GM12878 (cell line): ENCODE results near the gene ABCC4. TPM values are rescaled to one million over a fixed set of nuclear protein-coding genes. Genes with fewer than 3 reads are reported as not detected.

Experiments used
- ATAC-seq: fragments of 200-7000 bp; cut with Tn5 transposase; 3 replicates; pipeline ENCODE4 v1.9.1; 2020; ENCODE audit warnings: mild to moderate bottlenecking, moderate library complexity
- BruUV-seq: library from RNA; stranded (reverse); fragments of 400-500 nt; replicated peaks from 2 replicates; lab custom pipeline; 2021; lab: Mats Ljungman, UMichigan
- CTCF ChIA-PET: fragments of 300-600 bp; sonication (Branson Sonifier 250); formaldehyde crosslinking; extraction: SDS; loops from one replicate; lab custom pipeline; 2021; ENCODE audit warnings: inconsistent platforms; lab: Yijun Ruan, JAX
- POLR2A ChIA-PET: fragments of 350-600 bp; formaldehyde crosslinking; extraction: SDS; loops from one replicate; lab custom pipeline; 2021; ENCODE audit warnings: inconsistent platforms; lab: Charles Lee
- RAD21 ChIA-PET: fragments of 300-600 bp; sonication (Branson Sonifier 250); formaldehyde crosslinking; loops from one replicate; lab custom pipeline; 2023; ENCODE audit warnings: antibody characterized with exemption; ENCODE audit not compliant: unreplicated experiment; lab: Charles Lee
- SMC1A ChIA-PET: fragments of 300-600 bp; sonication (Branson Sonifier 250); formaldehyde crosslinking; loops from one replicate; lab custom pipeline; 2023; ENCODE audit not compliant: unreplicated experiment, uncharacterized antibody; lab: Charles Lee
- DNase-seq: peaks from one replicate; pipeline ENCODE4 v3.0.0-alpha.2; 2011; ENCODE audit warnings: low read depth, low spot score
- FAIRE-seq: peaks from 3 replicates; lab custom pipeline; 2011; peaks lifted over from hg19 to GRCh38; lab: Jason Lieb, UNC
- H2AFZ ChIP-seq: 2 replicates; pipeline ENCODE4 v1.6.0; 2011; ENCODE audit warnings: low read depth, low read length, control low read depth; ENCODE audit not compliant: control insufficient read depth
- H3K27ac ChIP-seq: 2 replicates; pipeline ENCODE4 v1.5.1; 2011; ENCODE audit warnings: control low read depth; ENCODE audit not compliant: control insufficient read depth, insufficient read depth
- H3K27me3 ChIP-seq, 2 experiments: replicated peaks in 1 of 2; 2 replicates each; pipeline versions ENCODE4 v1.6.0 to v1.6.1; 2011; ENCODE audit warnings: low read length in 1 of 2; ENCODE audit not compliant: control insufficient read depth in 2 of 2, insufficient read depth in 2 of 2
- H3K36me3 ChIP-seq, 2 experiments: 2 replicates each; pipeline ENCODE4 v1.5.1; 2011; ENCODE audit warnings: low read length in 1 of 2; ENCODE audit not compliant: control insufficient read depth in 2 of 2, insufficient read depth in 2 of 2
- H3K4me1 ChIP-seq: 2 replicates; pipeline ENCODE4 v1.6.1; 2011; ENCODE audit warnings: mild to moderate bottlenecking, low read length, moderate library complexity, mixed read lengths; ENCODE audit not compliant: control insufficient read depth, insufficient read depth
- H3K4me2 ChIP-seq: 2 replicates; pipeline ENCODE4 v1.6.0; 2011; ENCODE audit warnings: control low read depth; ENCODE audit not compliant: control insufficient read depth, insufficient read depth
- H3K4me3 ChIP-seq: fragments of 200-600 bp; sonication (generic); 2 replicates; pipeline ENCODE4 v1.5.1; 2016
- H3K79me2 ChIP-seq: 2 replicates; pipeline ENCODE4 v1.6.0; 2011; ENCODE audit warnings: low read length; ENCODE audit not compliant: control insufficient read depth, insufficient read depth
- H3K9ac ChIP-seq: 2 replicates; pipeline ENCODE4 v1.8.0; 2011; ENCODE audit warnings: low read length, control low read depth, mixed read lengths; ENCODE audit not compliant: control insufficient read depth, insufficient read depth
- H3K9me3 ChIP-seq: replicated peaks from 3 replicates; pipeline ENCODE4 v1.5.1; 2011; ENCODE audit warnings: mild to moderate bottlenecking, low read length; ENCODE audit not compliant: control insufficient read depth, insufficient read depth
- H4K20me1 ChIP-seq: 2 replicates; pipeline ENCODE4 v1.6.0; 2011; ENCODE audit not compliant: control insufficient read depth, insufficient read depth
- CBX5 ChIP-seq: sonication (generic); IDR thresholded peaks from 2 replicates; pipeline ENCODE4 v1.6.1; 2016; ENCODE audit warnings: low read depth, moderate library complexity, mild to moderate bottlenecking, inconsistent platforms
- MTA2 ChIP-seq: fragments of 450-650 bp; IDR thresholded peaks from 2 replicates; pipeline ENCODE4 v1.6.1; 2016; ENCODE audit warnings: low read depth, mild to moderate bottlenecking, moderate library complexity
- POLR2AphosphoS5 ChIP-seq: IDR thresholded peaks from 2 replicates; pipeline ENCODE4 v1.6.1; 2011; ENCODE audit warnings: mild to moderate bottlenecking, low read length, inconsistent platforms
- SMARCA5 ChIP-seq: fragments of 450-650 bp; IDR thresholded peaks from 2 replicates; pipeline ENCODE4 v1.6.1; 2017; ENCODE audit warnings: mild to moderate bottlenecking
- WGBS: methylation state at CpG from one replicate; pipeline ENCODE4 v1.1.6; 2016; ENCODE audit warnings: low lambda C conversion rate; ENCODE audit not compliant: insufficient replicate concordance, insufficient coverage; ENCODE audit errors: missing lambda C conversion rate; 5-methylcytosine and 5-hydroxymethylcytosine counted together
- in situ Hi-C: fragments of 300-500 bp; cut with MboI; formaldehyde crosslinking; loops from 9 replicates; pipeline ENCODE4 v1.14.3; 2018; ENCODE audit warnings: mixed read lengths
- intact Hi-C: fragments of 100-400 bp; cut with micrococcal nuclease; formaldehyde crosslinking; loops from one replicate; pipeline ENCODE4 v1.14.2; 2022; ENCODE audit not compliant: unreplicated experiment
- polyA plus RNA-seq, 11 experiments: library from polyadenylated mRNA; depleted of rRNA in 4 of 11; unstranded in 6 of 11; stranded (reverse) in 5 of 11; fragments of >200 nt; fragmentation: Nextera tagmentation in 4 of 11; fragmentation: Illumina TruSeq in 1 of 11; extraction: Ambion mirVana in 4 of 11; extraction: Trizol in 1 of 11; gene quantifications; 1 replicate in 1 of 11; 2 replicates in 10 of 11; pipeline versions ENCODE4 v1.2.1 to v1.2.3, GENCODE V29; 2011 to 2016; ENCODE audit warnings: inconsistent platforms in 2 of 11, missing spikeins in 2 of 11, low read depth in 1 of 11
- total RNA-seq, 4 experiments: library from RNA; depleted of rRNA in 3 of 4; stranded (reverse); fragments of >200 nt in 3 of 4; fragmentation: Illumina TruSeq in 1 of 4; extraction: Trizol in 1 of 4; gene quantifications; 2 replicates each; pipeline versions ENCODE4 v1.2.1 to v1.2.3, GENCODE V29; 2013 to 2021
- TF ChIP-seq, protein P1 (sequence below): fragments of 450-650 bp; IDR thresholded peaks from 2 replicates; pipeline ENCODE4 v1.6.1; 2016; ENCODE audit warnings: mild to moderate bottlenecking
- TF ChIP-seq, protein P2 (sequence below): fragments of 450-650 bp; IDR thresholded peaks from 2 replicates; pipeline ENCODE4 v1.6.1; 2017; ENCODE audit warnings: mild to moderate bottlenecking, moderate library complexity

The ABCC4 gene
- total and polyA plus RNA-seq, 10 of the 15 experiments (the other 5 are each of a cell fraction or from before 2014, with no cell fraction given): 7.2 to 44.4 (median 24.1) TPM

- 0 out of 2 replicates have a peak overlapping the region, but pooled peaks have one; percentile 49 for H3K4me3 ChIP-seq
- no peak for FAIRE-seq
- ChIA-PET CTCF (interaction anchor here (0.8 to 10.6 kb wide), 20 partner anchors 9 to 177 kb away, joined by 3 to 107 read pairs (median 6); partner anchors contain the start of gene ABCC4), POLR2A (interaction anchor here (0.6 to 6.9 kb wide), 14 partner anchors 9 to 109 kb away, joined by 3 to 54 read pairs (median 6); partner anchors contain the start of gene ABCC4), SMC1A (interaction anchor here (0.7 to 9.7 kb wide), 29 partner anchors 9 to 254 kb away, joined by 3 to 129 read pairs (median 7); partner anchors contain the start of gene ABCC4), RAD21 (interaction anchor here (0.6 to 6.9 kb wide), 17 partner anchors 9 to 178 kb away, joined by 3 to 88 read pairs (median 7); partner anchors contain the start of gene ABCC4)
- peak overlapping the region; percentile 92 for H3K4me2 ChIP-seq
- DNase-seq: no peak
- H3K79me2 ChIP-seq: peaks cover 34% of the 10 kb centered on the region
- in situ Hi-C loops: no loop called here
- 0 out of 2 replicates have a peak, but pooled peaks have one; percentile 15 for TF ChIP-seq CBX5
- TF ChIP-seq, protein P1, sequence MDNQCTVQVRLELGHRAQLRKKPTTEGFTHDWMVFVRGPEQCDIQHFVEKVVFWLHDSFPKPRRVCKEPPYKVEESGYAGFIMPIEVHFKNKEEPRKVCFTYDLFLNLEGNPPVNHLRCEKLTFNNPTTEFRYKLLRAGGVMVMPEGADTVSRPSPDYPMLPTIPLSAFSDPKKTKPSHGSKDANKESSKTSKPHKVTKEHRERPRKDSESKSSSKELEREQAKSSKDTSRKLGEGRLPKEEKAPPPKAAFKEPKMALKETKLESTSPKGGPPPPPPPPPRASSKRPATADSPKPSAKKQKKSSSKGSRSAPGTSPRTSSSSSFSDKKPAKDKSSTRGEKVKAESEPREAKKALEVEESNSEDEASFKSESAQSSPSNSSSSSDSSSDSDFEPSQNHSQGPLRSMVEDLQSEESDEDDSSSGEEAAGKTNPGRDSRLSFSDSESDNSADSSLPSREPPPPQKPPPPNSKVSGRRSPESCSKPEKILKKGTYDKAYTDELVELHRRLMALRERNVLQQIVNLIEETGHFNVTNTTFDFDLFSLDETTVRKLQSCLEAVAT: 0 out of 2 replicates have a peak, but pooled peaks have one; percentile 15
- TF ChIP-seq, protein P2, sequence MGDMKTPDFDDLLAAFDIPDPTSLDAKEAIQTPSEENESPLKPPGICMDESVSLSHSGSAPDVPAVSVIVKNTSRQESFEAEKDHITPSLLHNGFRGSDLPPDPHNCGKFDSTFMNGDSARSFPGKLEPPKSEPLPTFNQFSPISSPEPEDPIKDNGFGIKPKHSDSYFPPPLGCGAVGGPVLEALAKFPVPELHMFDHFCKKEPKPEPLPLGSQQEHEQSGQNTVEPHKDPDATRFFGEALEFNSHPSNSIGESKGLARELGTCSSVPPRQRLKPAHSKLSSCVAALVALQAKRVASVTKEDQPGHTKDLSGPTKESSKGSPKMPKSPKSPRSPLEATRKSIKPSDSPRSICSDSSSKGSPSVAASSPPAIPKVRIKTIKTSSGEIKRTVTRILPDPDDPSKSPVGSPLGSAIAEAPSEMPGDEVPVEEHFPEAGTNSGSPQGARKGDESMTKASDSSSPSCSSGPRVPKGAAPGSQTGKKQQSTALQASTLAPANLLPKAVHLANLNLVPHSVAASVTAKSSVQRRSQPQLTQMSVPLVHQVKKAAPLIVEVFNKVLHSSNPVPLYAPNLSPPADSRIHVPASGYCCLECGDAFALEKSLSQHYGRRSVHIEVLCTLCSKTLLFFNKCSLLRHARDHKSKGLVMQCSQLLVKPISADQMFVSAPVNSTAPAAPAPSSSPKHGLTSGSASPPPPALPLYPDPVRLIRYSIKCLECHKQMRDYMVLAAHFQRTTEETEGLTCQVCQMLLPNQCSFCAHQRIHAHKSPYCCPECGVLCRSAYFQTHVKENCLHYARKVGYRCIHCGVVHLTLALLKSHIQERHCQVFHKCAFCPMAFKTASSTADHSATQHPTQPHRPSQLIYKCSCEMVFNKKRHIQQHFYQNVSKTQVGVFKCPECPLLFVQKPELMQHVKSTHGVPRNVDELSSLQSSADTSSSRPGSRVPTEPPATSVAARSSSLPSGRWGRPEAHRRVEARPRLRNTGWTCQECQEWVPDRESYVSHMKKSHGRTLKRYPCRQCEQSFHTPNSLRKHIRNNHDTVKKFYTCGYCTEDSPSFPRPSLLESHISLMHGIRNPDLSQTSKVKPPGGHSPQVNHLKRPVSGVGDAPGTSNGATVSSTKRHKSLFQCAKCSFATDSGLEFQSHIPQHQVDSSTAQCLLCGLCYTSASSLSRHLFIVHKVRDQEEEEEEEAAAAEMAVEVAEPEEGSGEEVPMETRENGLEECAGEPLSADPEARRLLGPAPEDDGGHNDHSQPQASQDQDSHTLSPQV: no peak
- no peak; the same call in 1 of the 2 replicates for TF ChIP-seq SMARCA5
- TF ChIP-seq POLR2AphosphoS5: no peak
- no peak for TF ChIP-seq MTA2
- H3K36me3 ChIP-seq: peaks cover 1 to 9% of the 10 kb centered on the region in 2 experiments; a peak in 1 of 4 replicates
- H3K27ac ChIP-seq: peak overlapping the region; percentile 98
- peak overlapping the region; percentile 73 for H2AFZ ChIP-seq
- peak overlapping the region; percentile 70 for H3K9ac ChIP-seq
- WGBS: 19% methylated on average over 5 of the region's 5 CpGs
- TSS peak; percentile 41 for BruUV-seq
- H4K20me1 ChIP-seq: no peaks in the 10 kb centered on the region
- ATAC-seq: peak; percentile 10
- H3K9me3 ChIP-seq: no peaks in the 10 kb centered on the region; the same call in 2 of the 3 replicates
- no peaks in the 10 kb centered on the region for H3K27me3 ChIP-seq
- peaks cover 38% of the 10 kb centered on the region for H3K4me1 ChIP-seq
- intact Hi-C loops: loop anchor here (2.0 kb wide), 1 partner anchor 34 kb away; no protein-coding TSS in a partner anchor
Observed at GRCh38 chr13:95226476-95226875, 74.8 kb downstream of the ABCC4 start.
